K562 (cell line): ENCODE data around the gene BOD1L2. TPM values are rescaled to one million over a fixed set of nuclear protein-coding genes. Genes with fewer than 3 reads are reported as not detected.

Source experiments
- CHAMP1 ChIP-seq: fragments of 450-650 bp; IDR thresholded peaks from 2 replicates; pipeline ENCODE4 v1.6.1; 2016; ENCODE audit warnings: mild to moderate bottlenecking
- FOXO4 ChIP-seq: fragments of 450-650 bp; formaldehyde crosslinking; IDR thresholded peaks from 2 replicates; pipeline ENCODE4 v1.4.0; 2020; ENCODE audit warnings: mild to moderate bottlenecking, moderate library complexity
- KHSRP ChIP-seq: fragments of 450-650 bp; IDR thresholded peaks from 2 replicates; pipeline ENCODE4 v1.6.1; 2017
- NFATC3 ChIP-seq: fragments of 450-650 bp; IDR thresholded peaks from 2 replicates; pipeline ENCODE4 v1.6.1; 2017; ENCODE audit warnings: mild to moderate bottlenecking
- PRPF4 ChIP-seq: fragments of 200-400 bp; formaldehyde crosslinking; IDR thresholded peaks from one replicate; pipeline ENCODE4 v1.6.1; 2017; ENCODE audit warnings: low read length, low read depth, mild to moderate bottlenecking; ENCODE audit not compliant: insufficient read depth, poor library complexity, severe bottlenecking
- SMARCC2 ChIP-seq: fragments of 450-650 bp; IDR thresholded peaks from 2 replicates; pipeline ENCODE4 v1.6.1; 2017; ENCODE audit warnings: antibody characterized with exemption, moderate library complexity, mild to moderate bottlenecking, low read depth
- VEZF1 ChIP-seq: fragments of 200-800 bp; sonication (Bioruptor generic); IDR thresholded peaks from 2 replicates; pipeline ENCODE4 v1.6.1; 2017; ENCODE audit warnings: missing genetic modification characterization, missing compliant biosample characterization
- ZNF239 ChIP-seq: fragments of 250-450 bp; sonication (Bioruptor Pico); IDR thresholded peaks from 2 replicates; pipeline ENCODE4 v1.4.0; 2020; ENCODE audit warnings: mild to moderate bottlenecking
- ZNF318 ChIP-seq, 2 experiments: fragments of 450-650 bp; IDR thresholded peaks; 2 replicates each; pipeline ENCODE4 v1.6.1; 2016; ENCODE audit warnings: mild to moderate bottlenecking in 2 of 2, borderline replicate concordance in 1 of 2, low read depth in 1 of 2, moderate library complexity in 1 of 2
- polyA plus RNA-seq, 8 experiments: library from polyadenylated mRNA; depleted of rRNA in 4 of 8; stranded (reverse) in 5 of 8; unstranded in 3 of 8; fragments of >200 nt; fragmentation: Nextera tagmentation in 2 of 8; fragmentation: Illumina TruSeq in 1 of 8; extraction: Ambion mirVana in 2 of 8; extraction: Trizol in 1 of 8; gene quantifications; 2 replicates each; pipeline versions ENCODE4 v1.2.1 to v1.2.3, GENCODE V29; 2011 to 2014; ENCODE audit warnings: inconsistent platforms in 1 of 8, missing spikeins in 1 of 8
- total RNA-seq, 7 experiments: library from RNA; depleted of rRNA in 6 of 7; stranded (reverse); fragments of >200 nt in 6 of 7; fragmentation: Illumina TruSeq in 2 of 7; extraction: Trizol in 2 of 7; gene quantifications; 2 replicates each; pipeline versions ENCODE4 v1.2.1 to v1.2.3, GENCODE V29; 2011 to 2021; ENCODE audit warnings: low replicate concordance in 1 of 7
- TF ChIP-seq, protein P1 (sequence below): sonication (generic); formaldehyde crosslinking; IDR thresholded peaks from 2 replicates; pipeline ENCODE4 v1.8.0; 2022; ENCODE audit warnings: mild to moderate bottlenecking, low read depth, missing genetic modification reagents

The BOD1L2 gene
- total and polyA plus RNA-seq, 9 of the 15 experiments (the other 6 are each of a cell fraction or from before 2014, with no cell fraction given), result 0.03 TPM; not detected in 8

- TF ChIP-seq CHAMP1 (no peak), PRPF4 (no peak), NFATC3 (no peak), ZNF239 (CRISPR knock-in tag) (no peak), KHSRP (no peak; the same call in 1 of the 2 replicates), ZNF318 (IDR thresholded peaks at IDR 0.05; ENCODE audit: borderline replicate concordance in 1 of 2, low read depth in 1 of 2) (peak in 1 of 2 experiments; percentile 93; a peak in 2 of 4 replicates), VEZF1 (CRISPR knock-in tag) (peak; percentile 71), FOXO4 (CRISPR knock-in tag) (no peak), SMARCC2 (no peak)
- TF ChIP-seq, protein P1, sequence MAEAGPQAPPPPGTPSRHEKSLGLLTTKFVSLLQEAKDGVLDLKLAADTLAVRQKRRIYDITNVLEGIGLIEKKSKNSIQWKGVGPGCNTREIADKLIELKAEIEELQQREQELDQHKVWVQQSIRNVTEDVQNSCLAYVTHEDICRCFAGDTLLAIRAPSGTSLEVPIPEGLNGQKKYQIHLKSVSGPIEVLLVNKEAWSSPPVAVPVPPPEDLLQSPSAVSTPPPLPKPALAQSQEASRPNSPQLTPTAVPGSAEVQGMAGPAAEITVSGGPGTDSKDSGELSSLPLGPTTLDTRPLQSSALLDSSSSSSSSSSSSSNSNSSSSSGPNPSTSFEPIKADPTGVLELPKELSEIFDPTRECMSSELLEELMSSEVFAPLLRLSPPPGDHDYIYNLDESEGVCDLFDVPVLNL (CRISPR knock-in tag), result no peak
Measured at GRCh38 chr18:57141208-57142129, 5.4 kb upstream of the BOD1L2 start (continued).
